ENCODE measurements around the gene ATP1B4. TPM values are rescaled to one million over a fixed set of nuclear protein-coding genes. Genes with fewer than 3 reads are reported as not detected.
A peak's percentile ranks its signal among the peaks of the same experiment; 100 is the strongest.

Gene ATP1B4
- polyA plus RNA-seq, 3 donors, result 0.01 TPM; not detected in 2

DNA sequence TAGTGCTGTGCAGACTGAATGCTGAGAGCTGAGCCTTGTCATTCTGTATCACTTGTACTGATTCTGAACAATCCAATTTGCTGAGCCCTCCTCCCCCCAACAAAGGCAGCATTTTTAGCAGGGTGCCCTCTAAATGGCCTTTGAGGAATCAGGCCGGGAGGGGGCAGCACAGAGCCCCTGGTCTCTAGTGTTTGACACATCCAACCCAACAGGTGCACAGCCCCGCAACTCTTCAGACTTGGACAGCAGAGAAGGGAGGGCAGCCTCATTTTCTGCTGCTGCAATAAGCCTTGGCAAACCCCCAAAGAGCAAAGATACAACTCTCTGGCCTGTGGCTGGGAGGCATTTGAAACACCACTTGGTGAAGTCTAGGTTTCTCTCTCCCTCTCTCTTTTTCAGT, 3.4 kb downstream of the ATP1B4 start:
- H2AFZ ChIP-seq (ENCODE audit: insufficient read depth, low read depth, low read length, poor library complexity, severe bottlenecking), result no peak overlapping the region
- H3K4me3 ChIP-seq (replicated peaks in 1 of 3; ENCODE audit: low read depth in 2 of 3, low read length in 3 of 3), result no peak overlapping the region
- no peaks in the 10 kb centered on the region for H3K79me2 ChIP-seq (ENCODE audit: insufficient read depth, low read length)
- no peak overlapping the region for H3K4me3 Mint-ChIP-seq
- H3K9me3 Mint-ChIP-seq, result peaks cover 0 to 1% (median 0%) of the 10 kb centered on the region in 7 donors
- no peak overlapping the region for H3K27ac Mint-ChIP-seq
- intact Hi-C loops (cut with micrococcal nuclease), result no loop called here
- DNase-seq, result peak in 2 of 3 donors; percentile 2 to 10
- no peaks in the 10 kb centered on the region for H3K36me3 Mint-ChIP-seq
- H3K27ac ChIP-seq (ENCODE audit: low read depth in 1 of 2, low read length in 2 of 2), result no peak overlapping the region
- no peak overlapping the region for H3K9ac ChIP-seq (ENCODE audit: insufficient read depth, low read length, poor library complexity, severe bottlenecking)
- TF ChIP-seq, protein P1, sequence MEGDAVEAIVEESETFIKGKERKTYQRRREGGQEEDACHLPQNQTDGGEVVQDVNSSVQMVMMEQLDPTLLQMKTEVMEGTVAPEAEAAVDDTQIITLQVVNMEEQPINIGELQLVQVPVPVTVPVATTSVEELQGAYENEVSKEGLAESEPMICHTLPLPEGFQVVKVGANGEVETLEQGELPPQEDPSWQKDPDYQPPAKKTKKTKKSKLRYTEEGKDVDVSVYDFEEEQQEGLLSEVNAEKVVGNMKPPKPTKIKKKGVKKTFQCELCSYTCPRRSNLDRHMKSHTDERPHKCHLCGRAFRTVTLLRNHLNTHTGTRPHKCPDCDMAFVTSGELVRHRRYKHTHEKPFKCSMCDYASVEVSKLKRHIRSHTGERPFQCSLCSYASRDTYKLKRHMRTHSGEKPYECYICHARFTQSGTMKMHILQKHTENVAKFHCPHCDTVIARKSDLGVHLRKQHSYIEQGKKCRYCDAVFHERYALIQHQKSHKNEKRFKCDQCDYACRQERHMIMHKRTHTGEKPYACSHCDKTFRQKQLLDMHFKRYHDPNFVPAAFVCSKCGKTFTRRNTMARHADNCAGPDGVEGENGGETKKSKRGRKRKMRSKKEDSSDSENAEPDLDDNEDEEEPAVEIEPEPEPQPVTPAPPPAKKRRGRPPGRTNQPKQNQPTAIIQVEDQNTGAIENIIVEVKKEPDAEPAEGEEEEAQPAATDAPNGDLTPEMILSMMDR (IDR thresholded peaks at IDR 0.05), result peak; percentile 57
- H3K4me2 ChIP-seq (replicated peaks; ENCODE audit: extremely low read depth, low read length, poor library complexity, severe bottlenecking), result no peak overlapping the region
- H3K9me3 ChIP-seq (replicated peaks in 1 of 2; ENCODE audit: control insufficient read depth in 1 of 2, insufficient read depth in 1 of 2, low read length in 2 of 2), result no peaks in the 10 kb centered on the region
- no peaks in the 10 kb centered on the region for H3K27me3 ChIP-seq (ENCODE audit: control insufficient read depth in 2 of 2, insufficient read depth in 2 of 2, low read length in 2 of 2)
- peaks cover 0 to 2% (median 2%) of the 10 kb centered on the region in 3 donors for H3K27me3 Mint-ChIP-seq (ENCODE audit: low read depth in 3 of 3)
- H3K4me1 Mint-ChIP-seq, result peaks cover 11% of the 10 kb centered on the region
- no CpG with 5 or more reads among the region's 2 CpGs for WGBS (ENCODE audit: insufficient coverage)
- no peaks in the 10 kb centered on the region for H4K20me1 ChIP-seq (ENCODE audit: insufficient read depth, low read length)
- H3K36me3 ChIP-seq (replicated peaks in 1 of 2; ENCODE audit: control insufficient read depth in 1 of 2, insufficient read depth in 2 of 2, low read length in 2 of 2), result no peaks in the 10 kb centered on the region
- peaks cover 4% of the 10 kb centered on the region in 2 donors for H3K4me1 ChIP-seq (ENCODE audit: control insufficient read depth in 1 of 2, insufficient read depth in 2 of 2, low read length in 2 of 2)

DNA sequence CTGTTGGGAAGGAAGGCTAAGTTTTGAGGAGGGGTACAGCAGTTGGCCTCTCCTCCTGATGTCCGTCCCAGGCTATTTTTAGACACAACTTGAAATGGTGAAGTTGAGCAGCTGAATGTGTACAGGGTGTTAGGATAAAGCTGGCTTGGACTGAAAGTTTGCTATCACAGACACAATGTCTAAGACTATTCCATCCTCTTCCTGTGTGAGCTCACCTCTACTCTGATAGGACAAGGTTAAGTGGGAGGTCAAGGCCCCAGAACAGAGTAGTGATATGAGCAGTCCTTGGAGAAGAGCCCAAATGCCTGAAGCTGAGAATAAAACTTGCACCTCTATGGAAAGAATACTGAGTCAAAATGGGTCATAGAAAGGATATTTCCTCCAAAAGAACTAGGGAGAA, 4.1 kb downstream of the ATP1B4 start:
- peak overlapping the region in 1 of 7 donors; percentile 8 for H3K27ac Mint-ChIP-seq
- Histone ChIP-seq H3K4me1 (ENCODE audit: control insufficient read depth in 1 of 2, insufficient read depth in 2 of 2, low read length in 2 of 2) (peaks cover 4% of the 10 kb centered on the region in 2 donors), H4K20me1 (ENCODE audit: insufficient read depth, low read length) (no peaks in the 10 kb centered on the region), H3K27me3 (ENCODE audit: control insufficient read depth in 2 of 2, insufficient read depth in 2 of 2, low read length in 2 of 2) (no peaks in the 10 kb centered on the region), H3K79me2 (ENCODE audit: insufficient read depth, low read length) (no peaks in the 10 kb centered on the region), H3K36me3 (replicated peaks in 1 of 2; ENCODE audit: control insufficient read depth in 1 of 2, insufficient read depth in 2 of 2, low read length in 2 of 2) (no peaks in the 10 kb centered on the region), H3K9ac (ENCODE audit: insufficient read depth, low read length, poor library complexity, severe bottlenecking) (no peak overlapping the region), H3K9me3 (replicated peaks in 1 of 2; ENCODE audit: control insufficient read depth in 1 of 2, insufficient read depth in 1 of 2, low read length in 2 of 2) (no peaks in the 10 kb centered on the region), H3K4me2 (replicated peaks; ENCODE audit: extremely low read depth, low read length, poor library complexity, severe bottlenecking) (no peak overlapping the region), H3K4me3 (replicated peaks in 1 of 3; ENCODE audit: low read depth in 2 of 3, low read length in 3 of 3) (no peak overlapping the region), H2AFZ (ENCODE audit: insufficient read depth, low read depth, low read length, poor library complexity, severe bottlenecking) (no peak overlapping the region), H3K27ac (ENCODE audit: low read depth in 1 of 2, low read length in 2 of 2) (no peak overlapping the region)
- H3K4me1 Mint-ChIP-seq, result peaks cover 11% of the 10 kb centered on the region
- H3K36me3 Mint-ChIP-seq, result no peaks in the 10 kb centered on the region
- no peak for DNase-seq
- peaks cover 0 to 2% (median 2%) of the 10 kb centered on the region in 3 donors for H3K27me3 Mint-ChIP-seq (ENCODE audit: low read depth in 3 of 3)
- peaks cover 0 to 1% (median 0%) of the 10 kb centered on the region in 7 donors for H3K9me3 Mint-ChIP-seq
- WGBS (ENCODE audit: insufficient coverage), result no CpG with 5 or more reads among the region's 1 CpG
- TF ChIP-seq, protein P1 (IDR thresholded peaks at IDR 0.05), result no peak
- no peak overlapping the region for H3K4me3 Mint-ChIP-seq
- intact Hi-C loops (cut with micrococcal nuclease), result no loop called here
